B cell (primary cell): ENCODE data around the gene SNRPF. TPM values are rescaled to one million over a fixed set of nuclear protein-coding genes. Genes with fewer than 3 reads are reported as not detected.

ENCODE experiments used
- ATAC-seq: fragments of 200-7000 bp; cut with Tn5 transposase; one replicate; pipeline ENCODE4 v1.10.0; 2021; ENCODE audit warnings: low read depth, mild to moderate bottlenecking, moderate number of reproducible peaks, moderate library complexity
- CTCF ChIA-PET: fragments of 350-600 bp; sonication (Branson Sonifier 250); formaldehyde crosslinking; loops from one replicate; lab custom pipeline; 2021; ENCODE audit warnings: antibody characterized with exemption, inconsistent platforms; lab: Charles Lee
- POLR2A ChIA-PET: fragments of 350-600 bp; sonication (Branson Sonifier 250); formaldehyde crosslinking; loops from one replicate; lab custom pipeline; 2021; ENCODE audit warnings: antibody characterized with exemption; lab: Charles Lee
- DNase-seq: peaks from one replicate; pipeline ENCODE4 v3.0.0; 2013
- H2AFZ ChIP-seq: 2 replicates; pipeline ENCODE4 v1.6.1; 2012; ENCODE audit warnings: mild to moderate bottlenecking, low read depth, low read length; ENCODE audit not compliant: insufficient read depth, poor library complexity, severe bottlenecking
- H3K27ac ChIP-seq, 2 donors: 1 replicate in 1 of 2; 2 replicates in 1 of 2; pipeline ENCODE4 v1.5.1; 2012 to 2013; ENCODE audit warnings: low read length in 2 of 2, mild to moderate bottlenecking in 2 of 2, moderate library complexity in 1 of 2
- H3K27me3 ChIP-seq, 4 experiments: fragments of 200-600 bp in 1 of 4; sonication (generic) in 1 of 4; replicated peaks in 1 of 4; 1 replicate in 2 of 4; 2 replicates in 2 of 4; pipeline versions ENCODE4 v1.6.1 to v1.7.0; 2013 to 2016; ENCODE audit warnings: low read length in 3 of 4, mild to moderate bottlenecking in 2 of 4, mixed read lengths in 1 of 4, moderate library complexity in 1 of 4; ENCODE audit not compliant: insufficient read depth in 4 of 4, control insufficient read depth in 3 of 4; ENCODE audit errors: control extremely low read depth in 1 of 4
- H3K36me3 ChIP-seq, 2 experiments: replicated peaks in 1 of 2; 1 replicate in 1 of 2; 2 replicates in 1 of 2; pipeline versions ENCODE4 v1.6.1 to v1.7.1; 2013; ENCODE audit warnings: low read length in 1 of 2; ENCODE audit not compliant: insufficient read depth in 2 of 2, control insufficient read depth in 1 of 2; ENCODE audit errors: control extremely low read depth in 1 of 2, extremely low read depth in 1 of 2
- H3K4me1 ChIP-seq, 2 donors: fragments of 200-600 bp in 1 of 2; sonication (generic) in 1 of 2; 1 replicate in 1 of 2; 2 replicates in 1 of 2; pipeline versions ENCODE4 v1.5.1 to v1.6.1; 2013 to 2017; ENCODE audit warnings: low read length in 2 of 2; ENCODE audit not compliant: control insufficient read depth in 2 of 2, insufficient read depth in 2 of 2
- H3K4me2 ChIP-seq: replicated peaks from 2 replicates; pipeline ENCODE3; 2012; ENCODE audit warnings: mild to moderate bottlenecking, low read depth, low read length; ENCODE audit not compliant: poor library complexity, severe bottlenecking
- H3K4me3 ChIP-seq, 5 experiments: fragments of 200-600 bp in 1 of 5; sonication (generic) in 1 of 5; 1 replicate in 3 of 5; 2 replicates in 2 of 5; pipeline versions ENCODE4 v1.5.1 to v1.7.0; 2011 to 2016; ENCODE audit warnings: low read length in 4 of 5, mild to moderate bottlenecking in 4 of 5, low read depth in 2 of 5, control low read depth in 1 of 5, moderate library complexity in 1 of 5; ENCODE audit not compliant: insufficient read depth in 1 of 5; ENCODE audit errors: control extremely low read depth in 1 of 5, extremely low read depth in 1 of 5
- H3K79me2 ChIP-seq: fragments of 200-600 bp; sonication (generic); one replicate; pipeline ENCODE4 v1.6.0; 2016; ENCODE audit warnings: low read length; ENCODE audit not compliant: control insufficient read depth, insufficient read depth
- H3K9ac ChIP-seq: fragments of 200-600 bp; sonication (generic); 2 replicates; pipeline ENCODE4 v1.6.1; 2017; ENCODE audit warnings: mild to moderate bottlenecking, low read length, moderate library complexity
- H3K9me3 ChIP-seq, 3 donors: one replicate each; pipeline versions ENCODE4 v1.6.1 to v1.7.1; 2013; ENCODE audit warnings: low read length in 2 of 3; ENCODE audit not compliant: control insufficient read depth in 2 of 3, insufficient read depth in 1 of 3; ENCODE audit errors: control extremely low read depth in 1 of 3
- H4K20me1 ChIP-seq: 2 replicates; pipeline ENCODE4 v1.6.0; 2012; ENCODE audit warnings: mild to moderate bottlenecking, low read length; ENCODE audit not compliant: insufficient read depth, control insufficient read depth, poor library complexity, severe bottlenecking
- H3K27ac Mint-ChIP-seq: one replicate; pipeline ENCODE4 v1.8.0; 2021; ENCODE audit warnings: mixed read lengths
- H3K27me3 Mint-ChIP-seq: one replicate; pipeline ENCODE4 v1.8.0; 2021; ENCODE audit warnings: mixed read lengths
- H3K4me1 Mint-ChIP-seq: one replicate; pipeline ENCODE4 v1.8.0; 2021; ENCODE audit warnings: mixed read lengths
- H3K4me3 Mint-ChIP-seq: one replicate; pipeline ENCODE4 v1.8.0; 2021; ENCODE audit warnings: mixed read lengths
- H3K9me3 Mint-ChIP-seq: one replicate; pipeline ENCODE4 v1.8.0; 2022; ENCODE audit warnings: mixed read lengths; ENCODE audit not compliant: insufficient read depth
- CTCF ChIP-seq: fragments of 200-600 bp; IDR thresholded peaks from one replicate; pipeline ENCODE4 v1.8.0; 2022; ENCODE audit warnings: antibody characterized with exemption, mild to moderate bottlenecking
- EZH2 ChIP-seq: IDR thresholded peaks from 2 replicates; pipeline ENCODE4 v1.6.1; 2012; ENCODE audit warnings: borderline replicate concordance, low read depth, mild to moderate bottlenecking, moderate library complexity, low read length; ENCODE audit not compliant: insufficient read depth, poor library complexity, severe bottlenecking
- WGBS: methylation state at CpG from one replicate; pipeline ENCODE4 v1.1.5; 2013; ENCODE audit warnings: missing lambda C conversion rate; ENCODE audit not compliant: insufficient coverage; 5-methylcytosine and 5-hydroxymethylcytosine counted together
- intact Hi-C: fragments of 100-400 bp; cut with micrococcal nuclease; formaldehyde crosslinking; loops from one replicate; pipeline ENCODE4 v1.10.0; 2022
- polyA plus RNA-seq: library from polyadenylated mRNA; depleted of rRNA; stranded (reverse); fragments of >200 nt; gene quantifications from 2 replicates; pipeline ENCODE4 v1.2.3, GENCODE V29; 2012
- total RNA-seq, 2 donors: library from RNA; stranded (reverse); fragments of 120-200 nt in 1 of 2; gene quantifications; 1 replicate in 1 of 2; 2 replicates in 1 of 2; pipeline versions ENCODE4 v1.2.3 to v1.2.4, GENCODE V29; 2013 to 2022

Gene SNRPF
- total and polyA plus RNA-seq, 2 donors (not counting 1 experiment from before 2014, with no cell fraction given) = 10.5 to 23.8 TPM

- CTCF ChIA-PET = interaction anchor here (0.5 kb wide), 1 partner anchor 790 kb away, joined by 6 read pairs; the partner anchor contains the start of gene NR2C1
- no peak overlapping the region for H3K4me3 Mint-ChIP-seq
- H3K9me3 ChIP-seq = no peaks in the 10 kb centered on the region
- H3K4me3 ChIP-seq = no peak overlapping the region
- H3K9me3 Mint-ChIP-seq = no peaks in the 10 kb centered on the region
- TF ChIP-seq CTCF = no peak
- TF ChIP-seq EZH2 = no peak
- no peak overlapping the region for H2AFZ ChIP-seq
- H3K36me3 ChIP-seq = peaks cover 2 to 47% of the 10 kb centered on the region in 2 experiments
- POLR2A ChIA-PET = no interaction called here
- H3K4me2 ChIP-seq = no peak overlapping the region
- H3K79me2 ChIP-seq = peaks cover 49% of the 10 kb centered on the region
- ATAC-seq (no peak), DNase-seq (no peak)
- H4K20me1 ChIP-seq = no peaks in the 10 kb centered on the region
- H3K27ac Mint-ChIP-seq = no peak overlapping the region
- peaks cover 18% of the 10 kb centered on the region for H3K4me1 Mint-ChIP-seq
- H3K27ac ChIP-seq = no peak overlapping the region
- H3K27me3 ChIP-seq = no peaks in the 10 kb centered on the region
- peaks cover 18% of the 10 kb centered on the region in 2 donors for H3K4me1 ChIP-seq
- H3K27me3 Mint-ChIP-seq = no peaks in the 10 kb centered on the region
- intact Hi-C loops = loop anchor here (10.0 kb wide), 1 partner anchor 541 kb away; the partner anchor contains the start of gene CDK17
- H3K9ac ChIP-seq = no peak overlapping the region
Observed at GRCh38 chr12:95863337-95863736, 4.6 kb downstream of the SNRPF start.

- POLR2A ChIA-PET = no interaction called here
- Mint-ChIP-seq H3K4me3 (no peak overlapping the region), H3K27ac (no peak overlapping the region), H3K4me1 (peaks cover 20% of the 10 kb centered on the region), H3K27me3 (no peaks in the 10 kb centered on the region), H3K9me3 (no peaks in the 10 kb centered on the region)
- H4K20me1 ChIP-seq = no peaks in the 10 kb centered on the region
- no peak overlapping the region for H3K4me3 ChIP-seq
- TF ChIP-seq EZH2 (no peak), CTCF (no peak)
- peaks cover 0 to 24% of the 10 kb centered on the region in 2 experiments for H3K36me3 ChIP-seq
- H3K9me3 ChIP-seq = no peaks in the 10 kb centered on the region
- no peak overlapping the region for H2AFZ ChIP-seq
- ATAC-seq (no peak), DNase-seq (no peak)
- H3K9ac ChIP-seq = no peak overlapping the region
- H3K4me1 ChIP-seq = peaks cover 5 to 10% of the 10 kb centered on the region in 2 donors
- no peak overlapping the region for H3K27ac ChIP-seq
- H3K79me2 ChIP-seq = no peaks in the 10 kb centered on the region
- H3K27me3 ChIP-seq = no peaks in the 10 kb centered on the region
- CTCF ChIA-PET = no interaction called here
- intact Hi-C loops = no loop called here
- WGBS = 100% methylated on average over 4 of the region's 4 CpGs
- no peak overlapping the region for H3K4me2 ChIP-seq
Observed at GRCh38 chr12:95870897-95871296, 12.1 kb downstream of the SNRPF start.
